ENCODE measurements around the gene WHAMM.

DNA sequence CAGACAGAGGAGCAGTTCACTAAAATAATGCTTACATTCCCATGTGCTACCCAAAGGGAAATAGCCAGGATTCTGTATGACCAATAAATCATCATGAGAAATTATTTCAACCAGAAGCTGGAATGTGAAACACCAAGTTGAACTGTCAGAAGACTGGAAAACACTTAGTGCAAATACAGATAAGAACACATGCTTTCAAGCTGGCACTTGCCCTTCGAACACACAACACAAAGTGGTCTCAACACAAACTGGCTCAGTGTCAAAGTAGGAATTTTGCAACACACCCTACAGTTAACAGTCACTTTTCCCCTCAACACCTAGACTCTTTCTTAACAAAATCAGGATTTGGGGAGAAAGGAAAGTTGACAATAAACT, 4.9 kb upstream of the WHAMM start:
- TF ChIP-seq, protein P1, sequence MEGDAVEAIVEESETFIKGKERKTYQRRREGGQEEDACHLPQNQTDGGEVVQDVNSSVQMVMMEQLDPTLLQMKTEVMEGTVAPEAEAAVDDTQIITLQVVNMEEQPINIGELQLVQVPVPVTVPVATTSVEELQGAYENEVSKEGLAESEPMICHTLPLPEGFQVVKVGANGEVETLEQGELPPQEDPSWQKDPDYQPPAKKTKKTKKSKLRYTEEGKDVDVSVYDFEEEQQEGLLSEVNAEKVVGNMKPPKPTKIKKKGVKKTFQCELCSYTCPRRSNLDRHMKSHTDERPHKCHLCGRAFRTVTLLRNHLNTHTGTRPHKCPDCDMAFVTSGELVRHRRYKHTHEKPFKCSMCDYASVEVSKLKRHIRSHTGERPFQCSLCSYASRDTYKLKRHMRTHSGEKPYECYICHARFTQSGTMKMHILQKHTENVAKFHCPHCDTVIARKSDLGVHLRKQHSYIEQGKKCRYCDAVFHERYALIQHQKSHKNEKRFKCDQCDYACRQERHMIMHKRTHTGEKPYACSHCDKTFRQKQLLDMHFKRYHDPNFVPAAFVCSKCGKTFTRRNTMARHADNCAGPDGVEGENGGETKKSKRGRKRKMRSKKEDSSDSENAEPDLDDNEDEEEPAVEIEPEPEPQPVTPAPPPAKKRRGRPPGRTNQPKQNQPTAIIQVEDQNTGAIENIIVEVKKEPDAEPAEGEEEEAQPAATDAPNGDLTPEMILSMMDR (IDR thresholded peaks at IDR 0.05; ENCODE audit: insufficient read depth, low read length, poor library complexity, severe bottlenecking): no peak
- no peak for TF ChIP-seq EZH2phosphoT487 (conservative IDR thresholded peaks at IDR 0.05; ENCODE audit: low read length)
